Adrenal gland (tissue), 12 donors: ENCODE data around the gene TBC1D1. TPM values are rescaled to one million over a fixed set of nuclear protein-coding genes. Genes with fewer than 3 reads are reported as not detected.

Source experiments
- DNase-seq, 7 donors: peaks; one replicate each; pipeline ENCODE4 v3.0.0-alpha.2; 2019 to 2020
- H3K27ac ChIP-seq, 5 donors: fragments of 200-600 bp; sonication (generic) in 4 of 5; 1 replicate in 3 of 5; 2 replicates in 2 of 5; pipeline versions ENCODE4 v1.5.1 to v1.8.0; 2016 to 2020; ENCODE audit warnings: mild to moderate bottlenecking in 1 of 5
- H3K27me3 ChIP-seq: fragments of 200-600 bp; 2 replicates; pipeline ENCODE4 v1.8.0; 2021
- H3K36me3 ChIP-seq, 2 donors: fragments of 200-600 bp; replicated peaks in 1 of 2; 1 replicate in 1 of 2; 2 replicates in 1 of 2; pipeline versions ENCODE4 v1.5.1 to v1.8.0; 2018 to 2022
- H3K4me1 ChIP-seq, 2 donors: fragments of 200-600 bp; replicated peaks in 1 of 2; 1 replicate in 1 of 2; 2 replicates in 1 of 2; pipeline versions ENCODE4 v1.5.1 to v1.8.0; 2018 to 2021
- H3K4me3 ChIP-seq, 4 donors: fragments of 200-600 bp; sonication (generic) in 3 of 4; one replicate each; pipeline ENCODE4 v1.5.1; 2016 to 2018
- H3K9me3 ChIP-seq, 3 donors: fragments of 200-600 bp; sonication (generic) in 1 of 3; replicated peaks in 1 of 3; 1 replicate in 2 of 3; 2 replicates in 1 of 3; pipeline versions ENCODE4 v1.5.1 to v1.8.0; 2016 to 2021
- POLR2A ChIP-seq, 2 donors: fragments of 450-650 bp; IDR thresholded peaks; one replicate each; pipeline ENCODE4 v1.6.1; 2017; ENCODE audit warnings: antibody characterized with exemption in 2 of 2, mild to moderate bottlenecking in 2 of 2, moderate library complexity in 1 of 2
- WGBS, 4 donors: extraction: QIAGEN DNeasy Blood & Tissue Kit in 2 of 4; methylation state at CpG; one replicate each; pipeline versions ENCODE4 v1.1.5 to v1.1.7; 2013 to 2017; 5-methylcytosine and 5-hydroxymethylcytosine counted together
- intact Hi-C, 2 donors: fragments of 100-400 bp; cut with DNase I; formaldehyde crosslinking; loops; one replicate each; pipeline versions ENCODE4 v1.14.1 to v1.15.0; 2022 to 2023
- polyA plus RNA-seq, 3 donors: library from polyadenylated mRNA; stranded (reverse); fragments of 200-250 nt in 2 of 3; fragments of 350-450 nt in 1 of 3; fragmentation: Illumina TruSeq in 1 of 3; extraction: RNeasy Lipid Tissue Mini Kit (QIAGEN cat#74804) in 1 of 3; gene quantifications; one replicate each; pipeline ENCODE4 v1.2.3, GENCODE V29; 2013 to 2014
- total RNA-seq, 9 donors: library from RNA; depleted of rRNA in 4 of 9; stranded (reverse); fragments of >200 nt in 4 of 9; fragments of 120-200 nt in 1 of 9; fragmentation: NEBNext Ultra II Directional in 1 of 9; extraction: Animal tissue kit (Norgen Biotek cat#: 25700) in 1 of 9; gene quantifications; one replicate each; pipeline versions ENCODE4 v1.1.0 to v1.2.4, GENCODE V29; 2013 to 2023
- TF ChIP-seq, protein P1 (sequence below), 6 experiments: fragments of 450-650 bp in 4 of 6; fragments of 200-600 bp in 2 of 6; sonication (generic) in 1 of 6; IDR thresholded peaks; 1 replicate in 5 of 6; 2 replicates in 1 of 6; pipeline versions ENCODE4 v1.5.1 to v1.8.0; 2016 to 2021; ENCODE audit warnings: antibody characterized with exemption in 6 of 6, mild to moderate bottlenecking in 2 of 6, moderate library complexity in 1 of 6
- donor health status: healthy with polysubstance abuse.
- donor health status: Bipolar disorder and iron deficiency.
- donor health status: DM: yes; HTN: yes; CAD: no.
- donor health status: DM: no; HTN: no; CAD: no.
- donor health status: DM: no; HTN: no; CAD: no.
- donor health status: DM: yes; HTN: yes; CAD: no.

TBC1D1 gene
- total and polyA plus RNA-seq, 12 donors: 16.3 to 77.3 (median 25.7) TPM

DNA sequence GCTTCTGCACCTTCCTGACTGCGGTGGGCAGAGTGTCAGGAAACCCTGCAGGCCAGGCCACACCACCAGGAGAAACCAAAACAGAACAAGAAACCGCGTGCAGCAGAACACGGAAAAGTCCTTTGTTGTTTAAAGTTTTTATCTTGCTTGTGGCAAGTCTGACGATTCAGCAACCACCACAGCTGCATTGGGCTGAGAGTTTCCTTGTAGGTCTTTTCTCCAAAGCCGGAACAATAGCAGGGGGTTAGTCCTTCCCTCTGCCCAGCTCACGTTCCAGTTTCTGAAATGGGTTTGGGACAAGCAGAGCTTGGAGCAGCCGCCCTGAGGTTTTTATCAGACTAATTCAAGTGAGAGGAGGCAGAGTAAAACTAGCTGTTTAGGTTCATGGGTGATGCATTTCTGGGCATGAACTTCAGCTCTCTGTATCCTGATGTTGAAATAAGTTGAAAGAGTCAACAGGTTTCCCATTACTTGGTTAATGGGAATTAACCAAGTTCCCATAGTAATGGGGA lies 286.2 kb downstream of the TBC1D1 start:
- Histone ChIP-seq H3K4me1 (no peaks in the 10 kb centered on the region), H3K4me3 (no peak overlapping the region), H3K27me3 (no peaks in the 10 kb centered on the region), H3K9me3 (no peaks in the 10 kb centered on the region), H3K27ac (peak overlapping the region in 4 of 5 donors; percentile 28 to 65 (median 36)), H3K36me3 (no peaks in the 10 kb centered on the region)
- DNase-seq: peak in 4 of 7 donors; percentile 26 to 63 (median 36)
- no peak for TF ChIP-seq POLR2A (IDR thresholded peaks at IDR 0.05)
- TF ChIP-seq, protein P1, sequence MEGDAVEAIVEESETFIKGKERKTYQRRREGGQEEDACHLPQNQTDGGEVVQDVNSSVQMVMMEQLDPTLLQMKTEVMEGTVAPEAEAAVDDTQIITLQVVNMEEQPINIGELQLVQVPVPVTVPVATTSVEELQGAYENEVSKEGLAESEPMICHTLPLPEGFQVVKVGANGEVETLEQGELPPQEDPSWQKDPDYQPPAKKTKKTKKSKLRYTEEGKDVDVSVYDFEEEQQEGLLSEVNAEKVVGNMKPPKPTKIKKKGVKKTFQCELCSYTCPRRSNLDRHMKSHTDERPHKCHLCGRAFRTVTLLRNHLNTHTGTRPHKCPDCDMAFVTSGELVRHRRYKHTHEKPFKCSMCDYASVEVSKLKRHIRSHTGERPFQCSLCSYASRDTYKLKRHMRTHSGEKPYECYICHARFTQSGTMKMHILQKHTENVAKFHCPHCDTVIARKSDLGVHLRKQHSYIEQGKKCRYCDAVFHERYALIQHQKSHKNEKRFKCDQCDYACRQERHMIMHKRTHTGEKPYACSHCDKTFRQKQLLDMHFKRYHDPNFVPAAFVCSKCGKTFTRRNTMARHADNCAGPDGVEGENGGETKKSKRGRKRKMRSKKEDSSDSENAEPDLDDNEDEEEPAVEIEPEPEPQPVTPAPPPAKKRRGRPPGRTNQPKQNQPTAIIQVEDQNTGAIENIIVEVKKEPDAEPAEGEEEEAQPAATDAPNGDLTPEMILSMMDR (IDR thresholded peaks at IDR 0.05): no peak
- intact Hi-C loops: loop anchor here (5.0 kb wide), 3 partner anchors 110 to 555 kb away; no protein-coding TSS in a partner anchor
- 53 to 70% (median 57%) methylated on average over 8 of the region's 8 CpGs for WGBS, 4 donors

DNA sequence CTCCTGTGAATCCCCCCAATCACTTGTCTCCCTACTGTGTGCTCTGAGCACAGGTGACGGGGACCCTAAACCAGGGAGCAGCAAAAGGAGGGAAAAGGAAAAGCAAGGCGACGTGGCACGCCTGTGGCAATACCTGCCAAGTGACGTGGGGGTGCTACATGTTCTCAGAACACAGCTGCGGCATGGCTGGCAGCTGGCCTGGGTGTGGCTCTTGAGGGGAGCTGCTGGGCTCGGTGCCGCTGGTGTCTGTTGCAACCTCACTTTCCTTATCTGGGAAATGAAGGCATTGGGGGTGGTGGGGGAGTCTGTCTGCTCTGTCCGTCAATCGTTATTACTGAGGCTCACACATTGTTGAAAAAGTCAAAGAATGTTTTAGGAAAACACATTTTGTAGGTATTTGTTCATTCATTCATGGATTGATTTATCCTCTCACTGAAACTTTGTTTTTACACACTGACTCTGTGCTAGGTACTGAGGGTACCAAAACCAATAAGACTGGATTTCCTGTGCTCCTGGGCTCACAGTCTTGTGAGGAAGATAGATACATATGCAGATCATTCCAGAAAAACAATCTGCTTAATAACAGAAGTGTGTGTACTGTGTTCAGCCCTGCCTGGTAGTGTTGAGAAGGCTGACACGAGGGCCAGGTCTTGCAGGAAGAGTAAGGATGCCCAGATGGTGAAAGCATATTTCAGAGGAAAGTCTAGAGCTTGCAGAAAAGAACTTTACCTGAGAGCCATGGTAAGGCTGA lies 286.9 kb downstream of the TBC1D1 start:
- 60 to 74% (median 68%) methylated on average over 11 of the region's 11 CpGs for WGBS, 4 donors
- no peaks in the 10 kb centered on the region for H3K9me3 ChIP-seq
- TF ChIP-seq, protein P1 (IDR thresholded peaks at IDR 0.05): no peak
- TF ChIP-seq POLR2A (IDR thresholded peaks at IDR 0.05): no peak
- peak in 4 of 7 donors; percentile 42 to 70 (median 51) for DNase-seq
- intact Hi-C loops: loop anchor here (2.0 to 5.0 kb wide), 4 partner anchors 111 to 554 kb away; no protein-coding TSS in a partner anchor
- no peaks in the 10 kb centered on the region for H3K4me1 ChIP-seq
- no peaks in the 10 kb centered on the region for H3K27me3 ChIP-seq
- no peaks in the 10 kb centered on the region for H3K36me3 ChIP-seq
- H3K27ac ChIP-seq: peak overlapping the region in 4 of 5 donors; percentile 28 to 65 (median 36)
- no peak overlapping the region for H3K4me3 ChIP-seq

DNA sequence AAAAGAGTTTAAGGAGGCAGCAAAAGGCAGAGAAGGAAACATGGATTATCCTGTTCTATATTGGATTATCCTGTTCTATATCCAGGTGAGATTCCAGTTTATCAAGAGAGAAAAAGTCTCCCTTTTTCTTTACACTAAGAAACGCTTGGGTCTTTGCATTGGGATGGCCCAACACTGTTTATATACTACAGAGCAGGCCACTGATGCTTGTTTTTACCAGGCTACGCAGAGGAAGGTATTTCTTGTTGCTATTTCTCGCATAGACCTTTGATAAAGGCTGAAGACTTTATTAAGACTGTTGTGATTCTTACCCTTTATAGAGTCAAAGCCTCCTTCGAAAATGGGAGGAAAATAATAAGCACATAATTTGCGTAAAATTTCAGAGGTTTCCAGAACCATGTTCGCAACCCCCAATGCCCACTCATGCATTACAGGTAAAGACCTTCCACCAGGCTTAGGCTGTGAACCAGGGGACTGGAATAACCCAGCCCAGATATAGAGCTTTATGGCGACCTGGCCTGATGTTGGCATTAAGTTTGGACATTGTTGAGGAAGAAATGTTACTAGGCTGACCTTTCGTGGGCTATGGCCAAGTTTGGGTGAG lies 287.6 kb downstream of the TBC1D1 start:
- Histone ChIP-seq H3K9me3 (no peaks in the 10 kb centered on the region), H3K4me3 (no peak overlapping the region), H3K27ac (no peak overlapping the region), H3K27me3 (no peaks in the 10 kb centered on the region), H3K4me1 (no peaks in the 10 kb centered on the region), H3K36me3 (no peaks in the 10 kb centered on the region)
- TF ChIP-seq POLR2A (IDR thresholded peaks at IDR 0.05): no peak
- TF ChIP-seq, protein P1 (IDR thresholded peaks at IDR 0.05): no peak
- WGBS, 4 donors: 61 to 85% (median 64%) methylated on average over 8 of the region's 8 CpGs
- intact Hi-C loops: loop anchor here (2.0 to 5.0 kb wide), 4 partner anchors 111 to 554 kb away; no protein-coding TSS in a partner anchor
- DNase-seq: no peak

DNA sequence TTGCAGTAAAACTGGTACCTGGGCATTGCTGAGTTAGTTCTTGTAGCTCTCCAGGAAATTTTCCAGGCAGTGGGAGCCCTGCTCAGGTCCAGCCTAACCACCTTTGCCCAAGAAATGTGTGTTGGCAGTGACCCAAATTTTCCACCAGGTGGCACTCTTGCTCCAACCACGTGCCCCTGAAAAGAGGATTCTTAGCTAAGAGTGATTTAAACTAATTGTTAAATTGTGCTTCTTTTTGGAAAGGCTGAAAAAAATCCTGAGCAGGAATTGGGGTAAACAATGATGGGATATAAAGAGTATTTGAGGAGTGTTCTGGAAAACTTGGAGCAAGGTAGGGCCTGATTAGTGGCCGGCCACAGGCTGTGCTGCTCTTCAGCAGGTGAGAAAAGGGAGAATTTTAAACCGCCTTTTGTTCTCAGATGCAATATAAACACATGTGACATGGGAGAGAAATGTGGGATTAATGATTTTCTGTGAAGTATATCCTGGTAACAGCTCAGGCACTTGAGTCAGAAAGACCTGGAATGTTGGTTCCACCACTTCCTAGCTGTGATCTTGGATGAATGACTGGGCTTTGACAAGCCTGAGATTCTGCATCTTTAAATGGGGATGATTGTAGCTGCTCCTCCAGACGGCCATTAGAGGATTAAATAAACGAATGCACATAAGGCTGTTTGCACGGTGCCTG lies 288.9 kb downstream of the TBC1D1 start:
- no peaks in the 10 kb centered on the region for H3K9me3 ChIP-seq
- TF ChIP-seq, protein P1 (IDR thresholded peaks at IDR 0.05): peak; percentile 77 to 96 (median 92)
- no peak for TF ChIP-seq POLR2A (IDR thresholded peaks at IDR 0.05)
- H3K4me3 ChIP-seq: no peak overlapping the region
- intact Hi-C loops: loop anchor here (2.0 to 10.0 kb wide), 6 partner anchors 113 to 552 kb away; no protein-coding TSS in a partner anchor
- H3K36me3 ChIP-seq: no peaks in the 10 kb centered on the region
- 55 to 70% (median 61%) methylated on average over 5 to 6 of the region's 6 CpGs for WGBS, 4 donors
- H3K27ac ChIP-seq: no peak overlapping the region
- no peaks in the 10 kb centered on the region for H3K27me3 ChIP-seq
- DNase-seq: peak; percentile 68 to 93 (median 81)
- no peaks in the 10 kb centered on the region for H3K4me1 ChIP-seq
